ENCODE data around the gene ZNF436. TPM values are rescaled to one million over a fixed set of nuclear protein-coding genes. Genes with fewer than 3 reads are reported as not detected.

Gene ZNF436
- total and polyA plus RNA-seq, 2 donors = 11.3 to 64.9 TPM

DNA sequence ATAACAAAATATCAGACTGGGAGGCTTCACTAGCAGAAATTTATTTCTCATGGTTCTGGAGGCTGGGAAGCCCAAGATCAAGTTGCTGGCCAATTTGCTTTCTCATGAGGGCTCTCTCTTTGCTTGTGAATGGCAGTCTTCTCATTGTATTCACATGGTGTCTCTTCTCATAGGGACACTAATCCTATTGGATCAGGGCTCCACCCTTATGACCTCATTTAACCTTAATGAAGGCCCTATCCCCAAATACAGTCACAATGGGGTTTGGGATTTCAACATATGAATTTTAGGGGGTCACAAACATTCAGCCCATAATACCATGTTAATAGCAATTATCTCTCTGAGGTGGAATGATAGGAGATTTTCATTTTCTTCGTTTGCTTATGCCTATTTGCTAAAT is 29.6 kb upstream of the ZNF436 start:
- H3K4me3 ChIP-seq (ENCODE audit: low read depth, low read length) = no peak overlapping the region
- no peak overlapping the region for H3K27ac ChIP-seq (ENCODE audit: low read depth)
- WGBS = 97% methylated on average over 1 of the region's 1 CpG
- no peaks in the 10 kb centered on the region for H3K36me3 ChIP-seq (ENCODE audit: insufficient read depth)
- H3K4me1 ChIP-seq (ENCODE audit: insufficient read depth) = no peaks in the 10 kb centered on the region
- DNase-seq (ENCODE audit: extremely low spot score) = no peak

DNA sequence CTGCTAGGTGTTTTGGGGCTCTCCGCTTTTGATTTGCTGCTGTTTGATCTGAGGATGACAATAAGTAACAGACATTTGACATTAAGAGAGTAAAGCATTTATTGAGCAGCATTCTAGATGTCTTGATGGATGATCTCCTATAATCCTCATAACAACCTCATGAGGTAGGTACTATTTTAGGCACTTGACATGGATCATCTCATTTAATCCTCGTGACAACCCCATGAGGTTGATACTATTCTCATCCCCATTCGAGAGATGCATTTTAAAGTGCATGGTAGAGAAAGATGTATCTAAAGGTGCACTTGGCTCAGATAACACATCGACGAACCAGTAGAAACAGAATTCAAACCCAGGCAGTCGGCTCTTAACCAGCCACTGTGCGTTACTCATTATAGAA is 28.3 kb upstream of the ZNF436 start:
- no peaks in the 10 kb centered on the region for H3K36me3 ChIP-seq (ENCODE audit: insufficient read depth)
- no peak for DNase-seq (ENCODE audit: extremely low spot score)
- 95% methylated on average over 7 of the region's 7 CpGs for WGBS
- H3K4me3 ChIP-seq (ENCODE audit: low read depth, low read length) = no peak overlapping the region
- H3K4me1 ChIP-seq (ENCODE audit: insufficient read depth) = no peaks in the 10 kb centered on the region
- no peak overlapping the region for H3K27ac ChIP-seq (ENCODE audit: low read depth)

DNA sequence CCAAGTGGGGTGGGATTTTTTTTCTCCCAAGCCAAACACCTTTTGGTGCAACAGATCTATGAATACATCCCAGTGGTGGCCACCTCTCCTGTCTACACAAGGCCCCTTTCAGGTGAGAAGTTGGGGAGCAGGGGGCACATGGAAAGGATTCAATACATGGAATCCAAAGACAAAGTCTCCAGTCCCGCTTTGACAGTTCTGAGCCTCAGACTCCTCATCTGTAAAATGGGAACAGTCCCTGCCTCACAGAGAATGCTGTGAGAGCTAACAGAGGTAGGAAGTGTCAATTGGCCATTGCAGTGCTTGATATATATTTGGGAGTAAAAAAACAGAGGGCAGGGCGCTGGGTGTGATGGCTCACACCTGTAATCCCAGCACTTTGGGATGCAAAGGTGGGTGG is 26.7 kb upstream of the ZNF436 start:
- Histone ChIP-seq H3K36me3 (ENCODE audit: insufficient read depth) (no peaks in the 10 kb centered on the region), H3K4me3 (ENCODE audit: low read depth, low read length) (no peak overlapping the region), H3K4me1 (ENCODE audit: insufficient read depth) (no peaks in the 10 kb centered on the region), H3K27ac (ENCODE audit: low read depth) (no peak overlapping the region)
- 96% methylated on average over 2 of the region's 2 CpGs for WGBS
- no peak for DNase-seq (ENCODE audit: extremely low spot score)

DNA sequence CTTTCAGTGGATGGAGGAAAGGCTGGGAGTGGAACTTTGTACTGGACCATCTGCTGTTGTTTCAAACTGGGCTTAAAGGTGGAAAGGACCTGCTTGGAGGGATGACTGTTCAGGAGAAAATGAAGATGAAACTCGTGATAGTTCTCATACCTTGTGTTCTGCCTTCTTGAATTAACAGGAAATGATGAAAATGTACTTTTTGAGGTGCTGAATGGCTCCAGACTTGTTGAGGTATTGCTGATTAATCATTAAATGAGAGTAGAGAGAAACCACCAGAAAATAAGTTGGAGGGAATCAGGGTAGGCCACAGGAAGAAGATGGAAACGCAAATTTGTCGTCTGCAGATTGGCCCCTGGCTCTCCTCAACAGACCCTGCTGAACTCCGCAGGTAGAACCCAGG is 26.2 kb upstream of the ZNF436 start:
- Histone ChIP-seq H3K36me3 (ENCODE audit: insufficient read depth) (no peaks in the 10 kb centered on the region), H3K4me3 (ENCODE audit: low read depth, low read length) (no peak overlapping the region), H3K27ac (ENCODE audit: low read depth) (no peak overlapping the region), H3K4me1 (ENCODE audit: insufficient read depth) (no peaks in the 10 kb centered on the region)
- DNase-seq (ENCODE audit: extremely low spot score) = no peak
- 88% methylated on average over 4 of the region's 4 CpGs for WGBS

DNA sequence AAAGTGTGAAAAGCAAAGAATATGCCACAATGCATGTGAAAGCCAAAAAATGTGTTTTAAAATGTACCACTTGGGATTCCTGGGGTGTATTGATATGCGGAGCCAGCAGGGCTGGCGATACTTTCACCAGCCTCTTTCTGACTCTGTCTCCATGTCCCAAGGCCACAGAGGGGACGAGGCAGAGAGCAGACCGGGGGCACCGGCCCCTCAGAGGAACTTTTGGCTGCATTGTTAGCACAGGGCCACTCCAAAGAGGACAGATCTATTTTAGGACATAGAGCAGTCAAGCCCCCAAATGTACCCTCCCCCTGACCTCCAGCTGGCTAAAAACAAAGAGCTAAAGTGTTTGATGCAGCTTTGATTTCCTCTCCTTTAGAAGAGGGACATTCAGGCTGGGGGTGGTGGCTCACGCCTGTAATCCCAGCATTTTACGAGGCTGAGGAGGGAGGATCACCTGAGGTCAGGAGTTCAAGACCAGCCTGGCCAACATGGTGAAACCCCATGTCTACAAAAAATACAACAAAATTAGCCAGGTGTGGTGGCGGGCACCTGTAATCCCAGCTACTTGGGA is 25.6 kb upstream of the ZNF436 start:
- 41% methylated on average over 8 of the region's 8 CpGs for WGBS

DNA sequence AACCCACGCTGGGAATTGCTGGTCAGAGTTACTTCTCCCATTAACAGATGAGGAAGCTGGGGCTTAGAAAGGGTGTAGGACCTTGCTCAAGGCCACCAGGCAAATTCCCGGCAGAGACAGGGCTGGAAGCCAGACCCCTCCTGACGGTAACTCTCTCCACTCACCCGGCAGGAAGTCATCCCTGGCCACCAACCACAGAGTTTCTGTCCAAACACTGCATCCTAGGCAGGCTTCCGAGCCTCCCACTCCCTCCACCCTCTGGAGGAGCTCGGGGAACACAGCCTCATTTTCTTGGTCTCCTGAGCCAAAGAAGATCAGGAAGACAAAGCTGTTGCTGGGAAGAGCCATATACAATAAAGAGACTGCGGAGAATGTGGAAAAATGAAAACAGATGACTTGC is 25.0 kb upstream of the ZNF436 start:
- Histone ChIP-seq H3K36me3 (ENCODE audit: insufficient read depth) (no peaks in the 10 kb centered on the region), H3K4me3 (ENCODE audit: low read depth, low read length) (no peak overlapping the region), H3K4me1 (ENCODE audit: insufficient read depth) (no peaks in the 10 kb centered on the region), H3K27ac (ENCODE audit: low read depth) (no peak overlapping the region)
- 19% methylated on average over 7 of the region's 7 CpGs for WGBS
- no peak for DNase-seq (ENCODE audit: extremely low spot score)

More for the DNA sequence above, 25.6 kb upstream of the ZNF436 start:
- no peaks in the 10 kb centered on the region for H3K36me3 ChIP-seq (ENCODE audit: insufficient read depth)
- no peak overlapping the region for H3K4me3 ChIP-seq (ENCODE audit: low read depth, low read length)
- DNase-seq (ENCODE audit: extremely low spot score) = no peak
- H3K27ac ChIP-seq (ENCODE audit: low read depth) = no peak overlapping the region
- no peaks in the 10 kb centered on the region for H3K4me1 ChIP-seq (ENCODE audit: insufficient read depth)

DNA sequence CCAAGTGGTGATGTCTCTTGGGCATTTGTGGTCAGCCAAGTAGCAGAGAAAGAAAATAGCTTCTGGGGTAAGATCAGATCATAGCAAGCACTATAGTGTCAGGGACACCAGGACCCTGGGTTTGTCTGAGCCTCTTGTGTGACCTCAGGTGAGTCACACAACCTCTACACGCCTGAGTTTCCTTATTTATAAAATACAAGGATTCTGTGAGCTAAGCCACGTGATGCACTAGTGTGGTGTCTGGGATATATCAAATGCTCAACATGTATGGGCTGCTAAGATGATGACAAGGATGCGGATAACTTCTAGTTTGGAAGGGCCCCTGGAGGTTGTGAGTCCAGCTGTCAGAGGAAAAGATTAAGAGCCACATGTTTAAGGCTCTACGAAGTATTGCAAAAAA is 24.5 kb upstream of the ZNF436 start:
- peak overlapping the region; percentile 63 for H3K27ac ChIP-seq (ENCODE audit: low read depth)
- WGBS = 25% methylated on average over 4 of the region's 4 CpGs
- H3K36me3 ChIP-seq (ENCODE audit: insufficient read depth) = no peaks in the 10 kb centered on the region
- DNase-seq (ENCODE audit: extremely low spot score) = no peak
- no peaks in the 10 kb centered on the region for H3K4me1 ChIP-seq (ENCODE audit: insufficient read depth)
- H3K4me3 ChIP-seq (ENCODE audit: low read depth, low read length) = no peak overlapping the region

DNA sequence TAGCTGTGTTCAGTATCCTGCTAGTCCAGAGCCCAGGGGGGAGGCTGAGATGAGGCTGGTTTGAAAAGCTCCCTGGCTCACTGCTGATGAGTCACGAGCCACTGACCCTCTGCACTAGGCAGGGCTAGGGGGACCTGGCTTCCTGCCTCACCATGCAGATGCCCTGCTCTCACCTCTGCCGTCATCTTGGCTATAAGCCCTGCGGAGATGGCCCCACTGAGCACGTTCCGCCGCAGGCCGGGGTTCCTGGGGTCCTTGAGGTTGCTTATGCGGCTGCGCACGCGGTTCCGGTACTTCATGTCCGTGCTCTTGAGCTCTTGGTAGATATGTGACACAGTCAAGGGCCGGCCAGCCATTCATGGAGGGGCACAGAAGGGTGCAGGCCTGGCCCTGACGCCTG is 24.1 kb upstream of the ZNF436 start:
- Histone ChIP-seq H3K27ac (ENCODE audit: low read depth) (no peak overlapping the region), H3K4me1 (ENCODE audit: insufficient read depth) (no peaks in the 10 kb centered on the region), H3K4me3 (ENCODE audit: low read depth, low read length) (no peak overlapping the region), H3K36me3 (ENCODE audit: insufficient read depth) (no peaks in the 10 kb centered on the region)
- no peak for DNase-seq (ENCODE audit: extremely low spot score)
- 80% methylated on average over 15 of the region's 15 CpGs for WGBS

DNA sequence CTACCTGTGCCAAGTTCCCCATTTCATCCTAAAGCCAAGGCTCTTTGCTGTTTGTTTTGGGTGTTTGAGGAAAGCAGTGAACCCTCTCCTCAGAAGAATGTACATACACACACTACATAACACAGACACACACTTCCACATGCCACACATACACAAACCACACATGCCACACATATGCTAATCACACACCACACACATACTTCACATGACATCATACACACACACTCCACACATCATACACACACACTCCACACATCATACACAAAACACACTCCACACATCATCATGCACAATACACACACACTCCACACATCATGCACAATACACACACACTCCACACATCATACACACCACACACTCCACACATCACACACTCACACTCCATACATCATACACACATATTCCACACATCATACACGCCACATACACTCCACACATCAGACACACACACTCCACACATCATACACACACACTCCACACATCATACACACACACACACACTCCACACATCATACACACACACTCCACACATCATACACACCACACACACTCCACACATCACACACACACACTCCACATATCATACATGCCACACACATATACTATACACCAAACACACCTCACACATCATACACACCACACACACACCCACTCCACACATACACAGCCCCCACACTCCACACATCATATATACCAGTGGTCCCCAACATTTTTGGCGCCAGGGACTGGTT is 22.7 kb upstream of the ZNF436 start:
- no peak overlapping the region for H3K4me3 ChIP-seq (ENCODE audit: low read depth, low read length)
- H3K27ac ChIP-seq (ENCODE audit: low read depth) = no peak overlapping the region
- WGBS = 89% methylated on average over 2 of the region's 2 CpGs
- H3K4me1 ChIP-seq (ENCODE audit: insufficient read depth) = no peaks in the 10 kb centered on the region
- H3K36me3 ChIP-seq (ENCODE audit: insufficient read depth) = no peaks in the 10 kb centered on the region
- no peak for DNase-seq (ENCODE audit: extremely low spot score)

DNA sequence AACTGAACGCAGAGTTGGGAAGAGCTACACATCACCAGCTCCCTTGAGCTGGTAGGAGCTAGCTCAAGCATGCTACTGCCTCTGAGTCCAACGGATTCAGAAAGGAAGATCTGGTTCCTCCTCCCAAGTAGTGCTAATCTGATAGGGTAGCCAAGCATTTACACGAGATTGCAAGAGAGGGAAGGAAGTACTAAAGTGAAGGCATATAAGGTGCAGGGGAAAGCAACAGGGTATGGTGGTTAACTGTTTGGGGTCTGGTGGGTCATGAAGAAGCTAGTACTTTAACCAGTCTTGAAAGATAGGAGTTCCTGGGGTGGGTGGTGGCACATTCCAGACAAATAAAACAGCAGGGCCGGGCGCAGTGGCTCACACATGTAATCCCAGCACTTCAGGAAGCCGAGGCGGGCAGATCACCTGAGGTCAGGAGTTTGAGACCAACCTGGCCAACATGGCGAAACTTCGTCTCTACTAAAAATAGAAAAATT is 20.2 kb upstream of the ZNF436 start:
- Histone ChIP-seq H3K27ac (ENCODE audit: low read depth) (no peak overlapping the region), H3K36me3 (ENCODE audit: insufficient read depth) (no peaks in the 10 kb centered on the region), H3K4me1 (ENCODE audit: insufficient read depth) (no peaks in the 10 kb centered on the region), H3K4me3 (ENCODE audit: low read depth, low read length) (no peak overlapping the region)
- DNase-seq (ENCODE audit: extremely low spot score) = no peak
- WGBS = 71% methylated on average over 9 of the region's 9 CpGs

DNA sequence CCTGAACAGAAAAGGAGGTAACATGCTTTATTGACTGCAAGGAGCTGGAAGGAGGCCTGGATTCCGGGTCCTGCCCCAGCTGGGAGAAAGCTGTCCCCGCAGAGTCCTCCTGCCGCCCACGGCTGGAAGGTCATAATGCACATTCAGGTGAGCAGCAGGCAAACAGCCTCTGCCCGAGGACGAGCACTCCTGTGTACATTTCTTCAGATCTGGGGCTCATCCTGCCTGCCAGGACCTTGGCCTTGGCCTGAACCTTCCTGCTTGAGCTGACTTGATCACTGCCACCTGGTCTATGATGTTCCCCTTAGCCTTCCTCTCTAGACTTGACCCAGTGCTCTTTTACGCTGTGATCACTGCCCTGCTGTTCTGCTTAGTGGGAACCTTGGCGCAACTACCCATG is 17.9 kb upstream of the ZNF436 start:
- no peak overlapping the region for H3K27ac ChIP-seq (ENCODE audit: low read depth)
- DNase-seq (ENCODE audit: extremely low spot score) = no peak
- WGBS = 85% methylated on average over 8 of the region's 8 CpGs
- H3K36me3 ChIP-seq (ENCODE audit: insufficient read depth) = no peaks in the 10 kb centered on the region
- H3K4me3 ChIP-seq (ENCODE audit: low read depth, low read length) = no peak overlapping the region
- no peaks in the 10 kb centered on the region for H3K4me1 ChIP-seq (ENCODE audit: insufficient read depth)

DNA sequence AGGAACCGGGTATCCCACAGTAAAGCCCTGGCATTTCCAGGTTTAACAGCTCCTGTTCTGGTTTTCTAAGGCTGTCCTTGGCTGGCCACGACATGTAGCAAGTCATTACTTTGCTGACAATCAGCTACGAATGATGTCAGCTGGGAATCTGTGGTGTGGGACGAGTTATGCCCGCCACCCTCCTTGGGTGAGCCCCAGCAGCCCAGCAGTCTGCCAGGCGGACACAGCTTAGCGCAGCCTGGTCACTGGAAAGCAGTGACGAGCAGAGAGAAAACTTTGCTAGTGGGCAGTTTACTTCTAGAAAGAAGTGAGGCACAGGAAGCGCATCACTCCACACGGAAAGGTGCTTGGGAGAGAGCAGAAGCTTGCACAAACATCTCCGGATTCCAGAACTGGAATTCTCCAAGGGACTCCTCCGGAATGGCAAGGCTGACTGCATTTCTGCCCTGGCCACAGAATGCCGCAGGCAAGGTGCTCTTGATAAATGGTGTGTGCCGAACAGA is 15.5 kb upstream of the ZNF436 start:
- Histone ChIP-seq H3K36me3 (ENCODE audit: insufficient read depth) (no peaks in the 10 kb centered on the region), H3K4me1 (ENCODE audit: insufficient read depth) (no peaks in the 10 kb centered on the region), H3K27ac (ENCODE audit: low read depth) (no peak overlapping the region), H3K4me3 (ENCODE audit: low read depth, low read length) (no peak overlapping the region)
- 81% methylated on average over 14 of the region's 14 CpGs for WGBS
- no peak for DNase-seq (ENCODE audit: extremely low spot score)

DNA sequence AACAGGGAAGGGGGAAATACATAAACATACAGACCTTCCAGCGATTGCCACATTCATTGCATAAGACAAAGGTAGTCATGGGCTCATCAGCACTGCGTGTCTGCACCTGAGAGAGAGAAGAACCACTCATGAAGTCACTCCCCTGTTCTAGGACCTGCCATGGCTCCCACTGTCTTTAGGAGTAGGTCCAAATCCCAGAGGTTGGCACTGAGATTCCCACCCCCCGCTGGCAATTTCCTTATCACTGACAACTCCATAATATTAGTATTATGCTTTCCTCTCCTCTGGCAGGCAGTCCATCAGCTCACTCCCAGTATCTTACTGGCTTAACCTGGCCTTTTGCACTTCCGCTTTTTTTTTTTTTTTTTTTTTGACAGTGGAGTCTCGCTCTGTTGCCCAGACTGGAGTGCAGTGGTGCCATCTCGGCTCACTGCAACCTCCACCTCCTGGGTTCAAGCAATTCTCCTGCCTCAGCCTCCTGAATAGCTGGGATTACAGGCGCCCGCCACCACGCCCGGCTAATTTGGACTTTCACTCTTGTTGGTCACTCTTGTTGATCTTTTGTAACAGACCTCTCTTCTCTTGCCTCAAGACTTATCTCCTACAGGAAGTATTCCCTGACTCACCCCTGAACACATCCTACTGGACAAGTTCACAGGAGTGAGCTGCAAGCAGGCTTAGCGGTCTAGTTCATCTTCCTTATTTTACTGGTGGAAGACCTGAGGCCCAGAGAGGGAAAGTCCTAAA is 14.8 kb upstream of the ZNF436 start:
- no peak for DNase-seq (ENCODE audit: extremely low spot score)
- Histone ChIP-seq H3K4me1 (ENCODE audit: insufficient read depth) (no peaks in the 10 kb centered on the region), H3K27ac (ENCODE audit: low read depth) (no peak overlapping the region), H3K36me3 (ENCODE audit: insufficient read depth) (no peaks in the 10 kb centered on the region), H3K4me3 (ENCODE audit: low read depth, low read length) (no peak overlapping the region)
- 82% methylated on average over 11 of the region's 11 CpGs for WGBS

Measured in urinary bladder (tissue), 4 donors.